ENCODE results near the gene CTIF. TPM values are rescaled to one million over a fixed set of nuclear protein-coding genes. Genes with fewer than 3 reads are reported as not detected.

Gene CTIF
- polyA plus RNA-seq, 4 donors, result 16.6 to 26.9 (median 22.9) TPM

GRCh38 chr18:48886520-48887293 is 347.9 kb downstream of the CTIF start:
- DNase-seq (ENCODE audit: low read depth in 4 of 4, low spot score in 2 of 4), result no peak

- DNase-seq (ENCODE audit: low read depth in 4 of 4, low spot score in 2 of 4), result no peak
Measured at GRCh38 chr18:48887294-48887904, 348.6 kb downstream of the CTIF start.

GRCh38 chr18:48887905-48888772 is 349.3 kb downstream of the CTIF start:
- DNase-seq (ENCODE audit: low read depth in 4 of 4, low spot score in 2 of 4), result no peak

DNA sequence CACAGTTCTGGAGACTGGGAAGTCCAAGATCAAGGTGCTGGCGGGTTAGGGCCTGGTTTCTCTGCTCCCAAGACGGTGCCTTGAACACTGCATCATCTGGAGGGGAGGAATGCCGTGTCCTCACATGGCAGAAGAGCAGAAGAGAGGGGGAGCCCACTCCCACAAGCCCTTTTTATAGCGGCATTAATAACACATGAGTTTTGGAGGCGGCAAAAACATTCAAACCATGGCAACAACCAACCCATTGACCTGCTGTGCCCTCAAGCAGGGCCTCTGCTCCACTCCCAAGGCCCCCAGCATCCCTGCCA is 349.9 kb downstream of the CTIF start:
- no peak for DNase-seq (ENCODE audit: low read depth in 4 of 4, low spot score in 2 of 4)

GRCh38 chr18:48889115-48889941 is 350.5 kb downstream of the CTIF start:
- DNase-seq (ENCODE audit: low read depth in 4 of 4, low spot score in 2 of 4), result peak in 2 of 4 donors; percentile 57 to 64

- DNase-seq (ENCODE audit: low read depth in 4 of 4, low spot score in 2 of 4), result no peak
Measured at GRCh38 chr18:48889981-48890762, 351.3 kb downstream of the CTIF start.

- DNase-seq (ENCODE audit: low read depth in 4 of 4, low spot score in 2 of 4), result no peak
Measured at GRCh38 chr18:48891721-48892120, 352.9 kb downstream of the CTIF start.

DNA sequence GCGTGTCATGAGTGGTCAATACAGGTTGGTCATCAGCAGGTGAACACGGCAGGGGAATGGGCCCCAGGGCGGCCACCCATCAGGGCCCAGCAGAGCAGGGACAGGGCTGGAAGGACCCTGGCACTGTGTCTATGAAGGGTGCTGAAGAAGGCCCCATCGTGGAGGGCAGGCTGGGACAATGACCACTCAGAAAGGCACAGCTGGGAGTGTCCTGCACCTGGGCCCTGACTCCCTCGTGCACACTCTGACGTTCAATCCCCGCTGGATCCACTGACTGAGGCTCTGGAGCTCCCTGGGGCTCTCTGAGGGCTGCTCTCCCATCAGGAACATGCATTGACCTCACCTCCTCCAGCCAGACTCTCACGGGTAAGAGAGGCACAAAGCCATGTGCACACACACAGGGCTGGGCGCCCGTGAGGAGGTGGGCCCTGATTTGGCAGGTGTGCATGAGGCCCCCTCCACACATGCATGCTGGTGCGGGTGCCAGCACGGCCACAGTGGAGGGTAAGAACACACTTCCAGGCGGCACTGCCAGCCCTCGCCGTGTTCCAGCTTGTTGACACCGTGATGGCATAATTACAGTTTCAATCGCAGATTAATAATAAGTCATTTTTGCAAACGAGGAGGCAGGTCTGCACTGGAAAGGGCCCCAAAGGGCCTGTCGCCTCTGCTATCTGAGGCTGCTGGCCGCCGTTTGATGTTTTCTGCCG is 353.5 kb downstream of the CTIF start:
- DNase-seq (ENCODE audit: low read depth in 4 of 4, low spot score in 2 of 4), result no peak

GRCh38 chr18:48893061-48893607 is 354.3 kb downstream of the CTIF start:
- DNase-seq (ENCODE audit: low read depth in 4 of 4, low spot score in 2 of 4), result no peak

DNA sequence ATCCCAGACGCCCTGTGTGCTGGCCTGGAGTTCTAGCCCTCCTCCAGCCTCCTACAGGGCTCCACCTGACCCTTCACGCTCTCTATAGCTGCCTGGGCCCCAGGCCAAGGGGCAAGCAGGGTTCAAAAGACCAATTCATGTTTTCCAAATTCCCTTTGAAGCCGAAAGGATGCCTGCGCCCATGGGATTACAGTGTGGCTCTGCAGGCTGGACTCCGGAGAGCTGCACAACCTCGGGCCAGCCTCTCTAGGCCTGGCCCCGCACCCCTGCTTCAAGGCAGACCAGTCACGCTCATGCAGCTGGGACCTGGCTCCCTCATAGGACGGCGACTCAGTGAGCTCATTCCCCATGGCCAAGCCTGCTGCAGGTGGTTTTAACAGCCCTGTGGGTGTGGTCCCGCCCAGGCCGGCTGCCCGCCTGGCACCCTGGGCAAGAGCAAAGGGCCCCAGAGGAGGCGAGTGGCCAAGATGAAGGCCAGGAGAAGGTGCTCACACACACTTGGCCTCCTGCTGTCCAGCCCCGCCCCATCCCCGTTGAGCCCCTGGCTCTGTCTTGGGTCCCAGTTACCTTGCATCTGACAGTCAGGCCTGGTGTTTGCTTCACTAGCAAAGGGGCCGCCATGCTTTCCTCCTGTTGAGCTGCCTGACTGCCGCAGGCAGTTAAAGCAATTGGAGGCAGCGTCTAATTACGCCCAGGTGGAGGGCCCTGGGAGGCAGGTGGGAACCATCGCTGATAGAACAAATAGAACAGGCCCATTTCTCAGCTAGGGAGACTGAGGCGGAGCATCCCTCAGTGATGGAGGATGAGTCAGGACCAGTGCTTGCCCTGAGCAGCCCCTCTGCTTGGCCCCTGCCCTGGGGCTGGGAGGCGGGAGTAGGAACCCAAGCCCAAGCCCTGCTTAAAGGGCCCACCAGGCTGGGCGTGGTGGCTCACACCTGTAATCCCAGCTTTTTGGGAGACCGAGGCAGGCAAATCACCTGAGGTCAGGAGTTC is 355.1 kb downstream of the CTIF start:
- no peak for DNase-seq (ENCODE audit: low read depth in 4 of 4, low spot score in 2 of 4)

DNA sequence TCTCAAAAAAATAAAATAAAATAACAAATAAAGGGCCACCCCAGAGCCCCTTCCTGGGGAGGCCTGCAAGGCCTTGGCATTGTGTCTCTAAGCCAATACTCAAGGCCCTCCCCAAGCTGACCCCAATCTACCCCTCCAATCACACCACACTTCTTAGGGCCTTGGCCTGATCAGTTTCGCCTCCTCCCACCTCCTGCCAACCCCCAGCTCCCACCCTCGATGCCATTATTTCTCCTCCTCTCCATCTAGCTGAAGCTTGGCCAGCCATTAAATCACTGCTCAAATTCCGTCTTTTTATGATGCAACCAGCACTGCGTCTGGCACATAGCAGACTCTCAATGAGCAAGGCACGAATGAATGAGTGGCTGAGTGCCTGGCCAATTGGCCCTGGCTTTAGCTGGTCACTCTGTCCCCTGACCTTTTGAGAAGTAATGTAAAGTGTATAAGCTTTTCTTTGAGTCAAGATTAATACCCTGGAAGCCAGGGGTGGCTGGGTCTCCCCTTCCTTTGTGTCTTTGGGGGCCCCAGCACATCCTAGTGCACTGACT is 356.0 kb downstream of the CTIF start:
- no peak for DNase-seq (ENCODE audit: low read depth in 4 of 4, low spot score in 2 of 4)

DNA sequence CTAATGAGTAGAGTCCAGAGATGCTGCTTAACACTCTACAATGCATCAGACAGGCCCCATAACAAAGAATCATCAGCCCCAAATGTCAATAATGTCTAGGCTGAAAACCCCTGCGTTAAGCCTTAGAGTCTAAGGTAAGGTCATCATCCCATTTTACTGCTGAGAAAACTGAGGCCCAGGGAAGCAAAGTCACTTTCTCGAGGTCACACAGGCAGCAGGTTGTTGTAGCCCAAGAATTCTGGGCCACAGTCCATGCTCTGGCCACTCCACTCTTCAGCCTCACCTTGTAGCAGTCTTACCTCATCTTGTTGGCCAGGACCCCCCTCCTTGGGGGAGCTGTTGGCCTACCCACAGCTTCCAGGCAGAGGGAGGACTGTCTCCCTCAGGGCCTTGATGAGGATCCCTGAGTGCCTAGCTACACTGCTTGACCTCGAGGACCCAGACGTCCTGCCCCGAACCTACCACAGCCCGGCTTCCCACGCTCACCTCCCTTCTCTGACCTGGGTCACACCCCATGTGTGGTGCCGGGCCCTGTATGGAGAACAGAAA is 357.6 kb downstream of the CTIF start:
- DNase-seq (ENCODE audit: low read depth in 4 of 4, low spot score in 2 of 4), result no peak

DNA sequence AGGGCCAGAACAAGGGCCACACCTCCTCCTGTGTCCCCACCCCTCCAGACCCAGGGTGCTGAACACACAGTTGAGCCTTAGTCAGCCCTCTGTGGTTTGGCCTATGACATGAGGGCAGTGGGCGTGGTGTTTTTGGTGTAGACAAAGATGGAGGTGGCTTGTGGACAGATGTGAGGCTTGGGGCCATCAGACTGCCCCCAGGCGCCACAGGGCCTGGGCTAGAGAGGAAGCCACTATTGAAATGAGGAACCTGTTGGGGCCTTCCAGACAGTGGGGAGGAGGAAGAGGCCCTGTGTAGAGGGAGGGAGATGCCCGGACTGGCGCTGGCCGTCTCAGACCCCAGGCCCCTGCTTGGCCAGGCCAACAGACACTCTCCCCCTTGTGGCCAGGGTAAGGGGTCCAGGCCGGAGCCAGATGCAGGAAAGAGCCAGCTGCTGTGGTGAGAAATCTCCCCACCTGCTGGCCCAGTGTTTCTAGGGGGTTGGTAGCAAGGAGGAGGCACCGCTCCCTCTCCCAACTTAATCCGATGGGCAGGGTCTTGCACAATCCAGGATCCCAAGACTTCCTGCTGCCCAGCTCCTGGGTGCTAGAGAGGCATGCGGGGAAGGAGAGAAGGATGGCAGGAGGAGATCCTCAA is 358.2 kb downstream of the CTIF start:
- DNase-seq (ENCODE audit: low read depth in 4 of 4, low spot score in 2 of 4), result no peak

GRCh38 chr18:48897531-48897930 is 358.7 kb downstream of the CTIF start:
- DNase-seq (ENCODE audit: low read depth in 4 of 4, low spot score in 2 of 4), result no peak

DNA sequence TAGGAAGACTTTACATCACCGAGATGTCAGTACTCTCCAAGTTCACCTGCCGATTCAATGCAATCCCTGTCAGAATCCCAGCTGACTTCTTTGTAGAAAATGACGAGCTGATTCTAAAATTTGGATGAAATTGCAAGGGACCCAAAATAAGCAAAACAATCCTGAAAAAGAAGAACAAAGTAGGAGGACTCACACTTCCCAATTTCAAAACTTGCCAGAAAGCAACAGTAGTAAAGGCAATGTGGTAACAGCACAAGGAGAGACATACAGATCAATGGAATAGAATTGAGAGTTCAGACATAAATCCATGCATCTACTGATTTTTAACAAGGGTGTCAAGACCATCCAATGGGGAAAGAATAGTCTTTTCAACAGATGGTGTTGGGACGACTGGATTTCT is 359.7 kb downstream of the CTIF start:
- DNase-seq (ENCODE audit: low read depth in 4 of 4, low spot score in 2 of 4), result no peak

- no peak for DNase-seq (ENCODE audit: low read depth in 4 of 4, low spot score in 2 of 4)
Measured at GRCh38 chr18:48899558-48900174, 360.8 kb downstream of the CTIF start.

Data from left renal cortex interstitium (tissue), 4 donors.